MG63 (cell line): ENCODE data around the gene WHRN. TPM values are rescaled to one million over a fixed set of nuclear protein-coding genes. Genes with fewer than 3 reads are reported as not detected.

ENCODE experiments used
- DNase-seq: peaks from one replicate; pipeline ENCODE4 v3.0.0-alpha.2; 2020
- H3K27me3 ChIP-seq: fragments of 250-450 bp; sonication (Bioruptor Pico); 2 replicates; pipeline ENCODE4 v1.5.1; 2020; ENCODE audit warnings: mild to moderate bottlenecking, moderate library complexity
- H3K36me3 ChIP-seq: fragments of 250-450 bp; sonication (Bioruptor Pico); 2 replicates; pipeline ENCODE4 v1.5.1; 2020; ENCODE audit warnings: mild to moderate bottlenecking, moderate library complexity
- H3K4me3 ChIP-seq: fragments of 250-450 bp; sonication (Bioruptor Pico); 2 replicates; pipeline ENCODE4 v1.5.1; 2020; ENCODE audit warnings: mild to moderate bottlenecking, moderate library complexity
- H3K9me3 ChIP-seq: fragments of 250-450 bp; sonication (Bioruptor Pico); 2 replicates; pipeline ENCODE4 v1.5.1; 2020; ENCODE audit warnings: mild to moderate bottlenecking, moderate library complexity
- total RNA-seq: library from RNA; depleted of rRNA; stranded (reverse); fragments of >200 nt; shearing (Covaris generic); gene quantifications from 2 replicates; pipeline ENCODE4 v1.2.3, GENCODE V29; 2014; ENCODE audit warnings: low replicate concordance

Gene WHRN
- total RNA-seq, 1 experiment from 2014 or later: 2.1 TPM

GRCh38 chr9:114428466-114428865 is 76.8 kb downstream of the WHRN start:
- Histone ChIP-seq H3K36me3 (no peaks in the 10 kb centered on the region), H3K9me3 (no peaks in the 10 kb centered on the region), H3K4me3 (no peak overlapping the region), H3K27me3 (no peaks in the 10 kb centered on the region)
- no peak for DNase-seq

- H3K27me3 ChIP-seq: no peaks in the 10 kb centered on the region
- no peak for DNase-seq
- H3K9me3 ChIP-seq: no peaks in the 10 kb centered on the region
- no peak overlapping the region for H3K4me3 ChIP-seq
- no peaks in the 10 kb centered on the region for H3K36me3 ChIP-seq
These were observed 77.6 kb downstream of the WHRN start for GRCh38 chr9:114427644-114428043.

- DNase-seq: no peak
These were observed 79.0 kb downstream of the WHRN start for GRCh38 chr9:114426046-114426948.

GRCh38 chr9:114425126-114425525 is 80.1 kb downstream of the WHRN start:
- no peak for DNase-seq
- H3K27me3 ChIP-seq: no peaks in the 10 kb centered on the region
- H3K9me3 ChIP-seq: no peaks in the 10 kb centered on the region
- H3K36me3 ChIP-seq: no peaks in the 10 kb centered on the region
- no peak overlapping the region for H3K4me3 ChIP-seq

More at GRCh38 chr9:114426046-114426948, 79.0 kb downstream of the WHRN start:
- H3K27me3 ChIP-seq: no peaks in the 10 kb centered on the region
- H3K4me3 ChIP-seq: no peak overlapping the region
- H3K9me3 ChIP-seq: no peaks in the 10 kb centered on the region
- H3K36me3 ChIP-seq: no peaks in the 10 kb centered on the region

- no peak overlapping the region for H3K4me3 ChIP-seq
- H3K36me3 ChIP-seq: no peaks in the 10 kb centered on the region
- no peak for DNase-seq
- H3K9me3 ChIP-seq: no peaks in the 10 kb centered on the region
- no peaks in the 10 kb centered on the region for H3K27me3 ChIP-seq
These were observed 81.1 kb downstream of the WHRN start for GRCh38 chr9:114424126-114424525.

GRCh38 chr9:114423181-114423580 is 82.1 kb downstream of the WHRN start:
- Histone ChIP-seq H3K9me3 (no peaks in the 10 kb centered on the region), H3K36me3 (no peaks in the 10 kb centered on the region), H3K4me3 (no peak overlapping the region), H3K27me3 (no peaks in the 10 kb centered on the region)
- DNase-seq: no peak

GRCh38 chr9:114421147-114421546 is 84.1 kb downstream of the WHRN start:
- H3K4me3 ChIP-seq: no peak overlapping the region
- no peaks in the 10 kb centered on the region for H3K27me3 ChIP-seq
- DNase-seq: no peak
- H3K36me3 ChIP-seq: no peaks in the 10 kb centered on the region
- no peaks in the 10 kb centered on the region for H3K9me3 ChIP-seq

- H3K4me3 ChIP-seq: no peak overlapping the region
- no peaks in the 10 kb centered on the region for H3K9me3 ChIP-seq
- DNase-seq: no peak
- H3K36me3 ChIP-seq: no peaks in the 10 kb centered on the region
- no peaks in the 10 kb centered on the region for H3K27me3 ChIP-seq
These were observed 85.5 kb downstream of the WHRN start for GRCh38 chr9:114419796-114420195.

- no peaks in the 10 kb centered on the region for H3K36me3 ChIP-seq
These were observed 87.2 kb downstream of the WHRN start for GRCh38 chr9:114418053-114418452.

GRCh38 chr9:114417511-114417910 is 87.8 kb downstream of the WHRN start:
- DNase-seq: peak; percentile 21
- Histone ChIP-seq H3K9me3 (no peaks in the 10 kb centered on the region), H3K4me3 (no peak overlapping the region)

More at GRCh38 chr9:114418053-114418452, 87.2 kb downstream of the WHRN start:
- H3K27me3 ChIP-seq: no peaks in the 10 kb centered on the region
- H3K4me3 ChIP-seq: no peak overlapping the region
- DNase-seq: no peak
- no peaks in the 10 kb centered on the region for H3K9me3 ChIP-seq

GRCh38 chr9:114416906-114417305 is 88.4 kb downstream of the WHRN start:
- H3K9me3 ChIP-seq: no peaks in the 10 kb centered on the region
- no peaks in the 10 kb centered on the region for H3K27me3 ChIP-seq
- DNase-seq: no peak
- H3K36me3 ChIP-seq: no peaks in the 10 kb centered on the region
- H3K4me3 ChIP-seq: no peak overlapping the region

More at GRCh38 chr9:114417511-114417910, 87.8 kb downstream of the WHRN start:
- no peaks in the 10 kb centered on the region for H3K27me3 ChIP-seq
- no peaks in the 10 kb centered on the region for H3K36me3 ChIP-seq

- Histone ChIP-seq H3K4me3 (no peak overlapping the region), H3K9me3 (no peaks in the 10 kb centered on the region), H3K27me3 (no peaks in the 10 kb centered on the region), H3K36me3 (no peaks in the 10 kb centered on the region)
- no peak for DNase-seq
These were observed 89.0 kb downstream of the WHRN start for GRCh38 chr9:114416290-114416689.

GRCh38 chr9:114414346-114414745 is 90.9 kb downstream of the WHRN start:
- Histone ChIP-seq H3K4me3 (no peak overlapping the region), H3K36me3 (no peaks in the 10 kb centered on the region), H3K27me3 (no peaks in the 10 kb centered on the region), H3K9me3 (no peaks in the 10 kb centered on the region)
- no peak for DNase-seq

- no peaks in the 10 kb centered on the region for H3K9me3 ChIP-seq
- DNase-seq: peak; percentile 43
- no peaks in the 10 kb centered on the region for H3K27me3 ChIP-seq
These were observed 91.4 kb downstream of the WHRN start for GRCh38 chr9:114413861-114414301.

GRCh38 chr9:114412048-114412683 is 93.1 kb downstream of the WHRN start:
- no peak for DNase-seq
- Histone ChIP-seq H3K9me3 (no peaks in the 10 kb centered on the region), H3K27me3 (no peaks in the 10 kb centered on the region), H3K36me3 (no peaks in the 10 kb centered on the region), H3K4me3 (no peak overlapping the region)

More at GRCh38 chr9:114413861-114414301, 91.4 kb downstream of the WHRN start:
- H3K4me3 ChIP-seq: no peak overlapping the region
- no peaks in the 10 kb centered on the region for H3K36me3 ChIP-seq

GRCh38 chr9:114411452-114411851 is 93.8 kb downstream of the WHRN start:
- Histone ChIP-seq H3K4me3 (no peak overlapping the region), H3K27me3 (no peaks in the 10 kb centered on the region), H3K9me3 (no peaks in the 10 kb centered on the region), H3K36me3 (no peaks in the 10 kb centered on the region)
- no peak for DNase-seq

GRCh38 chr9:114410910-114411309 is 94.4 kb downstream of the WHRN start:
- Histone ChIP-seq H3K27me3 (no peaks in the 10 kb centered on the region), H3K36me3 (no peaks in the 10 kb centered on the region), H3K9me3 (no peaks in the 10 kb centered on the region), H3K4me3 (no peak overlapping the region)
- no peak for DNase-seq
